ENCODE measurements around the gene ENDOV.

- TF ChIP-seq POLR2A (IDR thresholded peaks at IDR 0.05; ENCODE audit: low read length) (no peak), GATA1 (IDR thresholded peaks at IDR 0.05; ENCODE audit: low read depth, low read length) (no peak)
These were observed 6.1 kb upstream of the ENDOV start for GRCh38 chr17:80408872-80409271.

All from erythroblast (primary cell).